ENCODE results near the gene CCHCR1. TPM values are rescaled to one million over a fixed set of nuclear protein-coding genes. Genes with fewer than 3 reads are reported as not detected.

Gene CCHCR1
- total and polyA plus RNA-seq, 2 of the 8 experiments (the other 6 are each of a cell fraction or from before 2014, with no cell fraction given): 20.9 to 38.0 TPM

DNA sequence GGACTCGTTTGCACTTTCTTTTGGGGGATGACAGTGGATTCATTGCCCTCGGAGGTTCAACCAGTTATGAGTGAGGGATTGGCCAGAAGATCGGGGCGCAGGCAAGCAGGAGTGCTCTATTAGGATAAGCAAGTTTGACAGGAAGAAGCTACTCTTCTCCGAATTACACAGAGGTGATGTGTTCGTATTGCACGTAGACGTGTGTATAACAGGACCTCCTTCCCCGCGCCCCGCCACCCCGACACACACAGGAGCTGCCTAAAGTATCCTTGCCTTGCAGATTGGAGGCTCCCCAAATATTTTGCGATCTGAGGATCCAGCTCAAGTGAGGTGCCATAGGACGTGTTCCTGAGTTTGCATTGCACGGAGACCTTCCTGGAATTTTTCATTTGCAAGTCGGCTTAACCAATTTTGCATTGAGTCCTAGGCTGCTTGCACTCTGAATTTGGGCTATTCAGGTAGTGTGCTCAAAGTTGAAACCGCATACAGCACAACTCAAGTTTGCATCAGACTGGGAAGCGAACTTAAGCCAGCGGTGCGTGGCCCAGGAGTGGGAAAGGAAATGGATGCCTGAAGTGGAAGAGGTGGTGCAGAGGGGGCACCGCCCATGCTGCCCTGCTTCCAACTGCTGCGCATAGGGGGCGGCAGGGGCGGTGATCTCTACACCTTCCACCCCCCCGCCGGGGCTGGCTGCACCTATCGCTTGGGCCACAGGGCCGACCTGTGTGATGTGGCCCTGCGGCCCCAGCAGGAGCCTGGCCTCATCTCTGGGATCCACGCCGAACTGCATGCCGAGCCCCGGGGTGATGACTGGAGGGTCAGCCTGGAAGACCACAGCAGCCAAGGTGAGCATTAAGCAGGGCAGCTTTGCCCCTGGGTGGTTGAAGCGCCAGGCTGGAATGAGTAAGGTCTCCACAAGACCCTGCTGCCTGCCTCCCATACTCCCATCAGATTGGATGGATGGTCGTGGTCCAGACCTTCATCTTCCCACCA lies 1.6 kb upstream of the CCHCR1 start (continued):
- peak; percentile 18 to 26; a peak in 1 of 4 replicates for TF ChIP-seq RAD21 (IDR thresholded peaks at IDR 0.05 in 1 of 2, conservative IDR thresholded peaks at IDR 0.05 in 1 of 2; ENCODE audit: low read depth in 2 of 2, low read length in 2 of 2)
- no peak for TF ChIP-seq JUN (IDR thresholded peaks at IDR 0.05; ENCODE audit: low read depth, low read length)
- TF ChIP-seq, protein P1, sequence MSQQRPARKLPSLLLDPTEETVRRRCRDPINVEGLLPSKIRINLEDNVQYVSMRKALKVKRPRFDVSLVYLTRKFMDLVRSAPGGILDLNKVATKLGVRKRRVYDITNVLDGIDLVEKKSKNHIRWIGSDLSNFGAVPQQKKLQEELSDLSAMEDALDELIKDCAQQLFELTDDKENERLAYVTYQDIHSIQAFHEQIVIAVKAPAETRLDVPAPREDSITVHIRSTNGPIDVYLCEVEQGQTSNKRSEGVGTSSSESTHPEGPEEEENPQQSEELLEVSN (IDR thresholded peaks at IDR 0.05): no peak
- TF ChIP-seq NRF1 (IDR thresholded peaks at IDR 0.05; ENCODE audit: low read depth, low read length): no peak
- no peak for TF ChIP-seq CTBP2 (IDR thresholded peaks at IDR 0.05; ENCODE audit: borderline replicate concordance, insufficient read depth, insufficient read length, low read length)
- no peak for TF ChIP-seq TAF1 (IDR thresholded peaks at IDR 0.05; ENCODE audit: low read depth, low read length)
- TF ChIP-seq TBP (IDR thresholded peaks at IDR 0.05; ENCODE audit: low read depth, low read length): no peak
- no peak for TF ChIP-seq BRCA1 (IDR thresholded peaks at IDR 0.05; ENCODE audit: low read depth, low read length)
- no peak for TF ChIP-seq TEAD4 (IDR thresholded peaks at IDR 0.05; ENCODE audit: low read depth, low read length)
- TF ChIP-seq ASH2L (IDR thresholded peaks at IDR 0.05; ENCODE audit: low read length): peak; percentile 10
- TF ChIP-seq SIX5 (IDR thresholded peaks at IDR 0.05; ENCODE audit: low read depth, low read length): no peak
- TF ChIP-seq BACH1 (IDR thresholded peaks at IDR 0.05; ENCODE audit: low read length): no peak
- TF ChIP-seq TCF12 (IDR thresholded peaks at IDR 0.05; ENCODE audit: low read depth, low read length): no peak
- no peak for TF ChIP-seq TAF7 (optimal IDR thresholded peaks at IDR 0.05; ENCODE audit: borderline replicate concordance, low read depth, low read length)
- TF ChIP-seq EGR1 (IDR thresholded peaks at IDR 0.05; ENCODE audit: borderline replicate concordance, low read depth, low read length): no peak
- no peak for TF ChIP-seq KDM5A (IDR thresholded peaks at IDR 0.05; ENCODE audit: low read length)
- TF ChIP-seq, protein P2, sequence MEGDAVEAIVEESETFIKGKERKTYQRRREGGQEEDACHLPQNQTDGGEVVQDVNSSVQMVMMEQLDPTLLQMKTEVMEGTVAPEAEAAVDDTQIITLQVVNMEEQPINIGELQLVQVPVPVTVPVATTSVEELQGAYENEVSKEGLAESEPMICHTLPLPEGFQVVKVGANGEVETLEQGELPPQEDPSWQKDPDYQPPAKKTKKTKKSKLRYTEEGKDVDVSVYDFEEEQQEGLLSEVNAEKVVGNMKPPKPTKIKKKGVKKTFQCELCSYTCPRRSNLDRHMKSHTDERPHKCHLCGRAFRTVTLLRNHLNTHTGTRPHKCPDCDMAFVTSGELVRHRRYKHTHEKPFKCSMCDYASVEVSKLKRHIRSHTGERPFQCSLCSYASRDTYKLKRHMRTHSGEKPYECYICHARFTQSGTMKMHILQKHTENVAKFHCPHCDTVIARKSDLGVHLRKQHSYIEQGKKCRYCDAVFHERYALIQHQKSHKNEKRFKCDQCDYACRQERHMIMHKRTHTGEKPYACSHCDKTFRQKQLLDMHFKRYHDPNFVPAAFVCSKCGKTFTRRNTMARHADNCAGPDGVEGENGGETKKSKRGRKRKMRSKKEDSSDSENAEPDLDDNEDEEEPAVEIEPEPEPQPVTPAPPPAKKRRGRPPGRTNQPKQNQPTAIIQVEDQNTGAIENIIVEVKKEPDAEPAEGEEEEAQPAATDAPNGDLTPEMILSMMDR (IDR thresholded peaks at IDR 0.05; ENCODE audit: control extremely low read depth in 1 of 3, insufficient read depth in 1 of 3, low read depth in 1 of 3, low read length in 3 of 3): peak; percentile 12 to 42 (median 41); a peak in 2 of 4 replicates
- TF ChIP-seq POLR2A (IDR thresholded peaks at IDR 0.05; ENCODE audit: control extremely low read depth in 1 of 2, low read depth in 2 of 2, low read length in 2 of 2): peak in 1 of 2 experiments; percentile 51; a peak in 1 of 3 replicates
